Retinal pigment epithelial cell (primary cell): ENCODE results near the gene SPAG4.

Experiments used
- DNase-seq: peaks from one replicate; pipeline ENCODE4 v3.0.0-alpha.2; 2010; ENCODE audit warnings: low read depth
- H3K4me3 ChIP-seq: 2 replicates; pipeline ENCODE4 v1.5.1; 2011; ENCODE audit warnings: mild to moderate bottlenecking, low read length, control low read depth, moderate library complexity
- CTCF ChIP-seq: conservative IDR thresholded peaks from 2 replicates; pipeline ENCODE4 v1.5.1; 2011; ENCODE audit warnings: low read depth, low read length, control low read depth, inconsistent platforms

SPAG4 gene

DNA sequence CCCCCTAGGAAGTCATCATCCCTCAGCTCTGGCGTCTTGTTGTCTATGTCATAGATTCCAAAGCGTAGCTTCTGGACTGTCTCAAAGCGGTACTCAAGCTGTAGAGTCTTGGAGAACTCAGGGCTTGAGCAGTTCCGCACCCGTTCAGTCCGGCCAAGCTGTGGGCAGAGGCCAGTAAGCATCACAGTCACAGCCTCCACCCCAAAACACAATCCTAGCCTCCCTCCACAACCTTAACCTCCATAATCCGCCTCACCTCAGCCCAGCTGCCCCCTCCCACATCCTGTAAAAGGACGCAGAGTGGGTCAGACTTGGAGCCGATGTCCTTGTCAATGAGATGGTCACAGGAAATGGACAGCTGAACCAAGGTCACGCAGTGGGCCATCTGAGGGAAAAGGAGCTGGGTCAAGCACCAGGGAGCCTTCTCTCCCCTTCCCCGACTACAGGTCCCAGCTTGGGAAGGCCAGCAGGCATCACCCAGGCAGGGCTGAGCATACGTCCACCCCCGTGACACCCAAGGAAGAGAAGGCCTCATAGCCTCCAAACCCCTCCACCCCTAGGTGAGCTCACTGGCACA, 17.0 kb downstream of the SPAG4 start:
- H3K4me3 ChIP-seq: no peak overlapping the region
- TF ChIP-seq CTCF: no peak
- no peak for DNase-seq

- DNase-seq: no peak
- H3K4me3 ChIP-seq: no peak overlapping the region
- TF ChIP-seq CTCF: no peak
These were observed 20.0 kb downstream of the SPAG4 start for GRCh38 chr20:35635652-35636051.

DNA sequence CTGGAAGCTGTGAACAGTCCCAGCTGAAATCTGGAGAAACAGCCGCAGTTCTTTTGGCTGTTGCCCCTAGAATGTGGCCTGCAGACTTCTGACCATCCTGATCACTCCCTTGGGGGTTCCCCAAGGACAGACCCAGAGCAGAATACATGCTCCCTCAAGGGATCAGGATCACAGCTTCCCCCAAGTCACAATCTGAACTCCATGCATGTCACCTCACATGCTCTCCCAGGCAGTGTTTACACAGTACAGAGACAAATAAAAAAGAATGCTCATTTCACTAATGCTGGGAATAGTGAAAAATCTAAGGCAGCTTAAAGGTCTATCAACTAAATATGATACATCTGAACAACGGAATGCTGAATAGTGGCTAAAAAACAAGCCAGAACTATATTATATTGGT, 20.5 kb downstream of the SPAG4 start:
- no peak for DNase-seq
- TF ChIP-seq CTCF: no peak
- H3K4me3 ChIP-seq: no peak overlapping the region

- no peak for DNase-seq
- no peak overlapping the region for H3K4me3 ChIP-seq
- no peak for TF ChIP-seq CTCF
These were observed 21.6 kb downstream of the SPAG4 start for GRCh38 chr20:35637276-35637675.

DNA sequence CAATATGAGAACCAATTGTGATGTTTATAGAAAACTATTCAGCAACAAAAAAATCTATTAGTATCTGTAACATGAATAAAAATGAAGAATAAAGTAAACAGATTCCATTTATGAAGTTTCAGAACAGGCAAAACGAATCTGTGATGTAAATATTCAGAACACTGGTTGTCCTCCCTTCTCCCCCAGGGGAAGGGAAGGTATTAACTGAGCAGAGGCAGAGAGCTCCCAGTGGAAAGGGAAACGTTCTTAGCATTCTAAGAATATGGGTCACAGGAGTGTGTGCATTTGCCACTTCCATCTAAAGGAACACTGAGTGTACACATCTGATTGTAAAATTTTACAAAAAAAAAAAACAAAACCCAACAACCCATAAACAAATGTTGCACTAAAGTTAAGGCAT, 23.1 kb downstream of the SPAG4 start:
- no peak for TF ChIP-seq CTCF
- no peak for DNase-seq
- no peak overlapping the region for H3K4me3 ChIP-seq

GRCh38 chr20:35640724-35641123, 25.1 kb downstream of the SPAG4 start:
- no peak overlapping the region for H3K4me3 ChIP-seq
- no peak for DNase-seq
- TF ChIP-seq CTCF: no peak

- no peak for TF ChIP-seq CTCF
- no peak for DNase-seq
- no peak overlapping the region for H3K4me3 ChIP-seq
These were observed 26.1 kb downstream of the SPAG4 start for GRCh38 chr20:35641743-35642142.
